ENCODE results near the gene ROPN1.
"Not testable (repeated sequence)": the region's sequence is repeated elsewhere in the genome, so short reads cannot be mapped to it uniquely, and the experiment has no call there.

DNA sequence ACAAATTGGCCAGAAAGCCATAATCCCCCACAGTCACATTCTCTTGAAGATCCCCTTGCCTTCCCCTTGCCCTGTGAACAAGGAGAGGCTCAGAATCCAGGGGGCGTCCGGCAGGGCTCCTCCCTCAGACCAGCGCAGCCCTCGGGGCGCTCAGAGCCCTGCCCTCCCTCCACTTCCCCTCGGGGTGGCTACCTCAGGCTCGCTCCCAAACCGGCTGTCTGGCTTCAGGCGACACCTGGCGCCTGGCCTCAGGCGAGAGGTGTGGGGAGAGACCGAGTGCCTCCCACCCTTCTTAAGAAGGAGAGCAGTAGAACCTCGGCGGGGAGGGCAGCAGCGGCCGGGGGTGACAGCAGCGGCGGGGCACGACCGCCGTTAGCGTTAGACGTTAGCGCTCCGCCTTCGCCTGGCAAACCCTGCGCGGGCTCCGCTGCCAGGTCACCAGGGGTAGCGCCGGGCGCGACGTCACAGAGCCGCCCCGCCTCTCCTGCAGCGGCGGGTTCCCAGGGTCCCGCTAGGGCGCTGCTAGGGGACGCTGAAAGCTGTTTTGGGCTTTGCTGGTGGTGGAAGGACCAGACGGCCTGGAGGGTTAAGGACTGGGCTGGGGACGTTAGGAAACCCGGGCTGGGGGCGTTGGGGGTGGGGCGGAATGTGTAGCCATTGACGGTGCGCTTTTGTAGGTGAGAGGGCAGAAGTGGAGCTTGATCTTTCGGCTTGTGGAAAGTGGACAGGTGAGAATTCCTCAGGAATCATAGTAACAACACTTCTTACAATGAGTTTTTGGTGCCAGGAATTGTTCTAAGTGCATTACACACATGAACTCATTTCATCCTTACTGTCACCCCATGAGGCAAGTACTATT is at the start of gene ROPN1:
- TF ChIP-seq POLR2A, CTCF (IDR thresholded peaks at IDR 0.05): not testable (repeated sequence)

All from vagina (tissue), 2 donors.